T47D (cell line): Measurements from ENCODE around the gene RPAIN.
A peak's percentile ranks its signal among the peaks of the same experiment; 100 is the strongest.

Experiments
- DNase-seq, 2 experiments: peaks; one replicate each; pipeline versions ENCODE4 v3.0.0 to v3.0.0-alpha.2; 2011 to 2012; ENCODE audit warnings: low read depth in 1 of 2, low spot score in 1 of 2
- JUND ChIP-seq: IDR thresholded peaks from 2 replicates; pipeline ENCODE4 v1.6.1; 2012; ENCODE audit warnings: low read depth
- in situ Hi-C: cut with HindIII; loops from 2 replicates; pipeline ENCODE4 v1.10.0; 2016; ENCODE audit warnings: low sequenced_read_pairs, low pct_unique_long_range_greater_than_20kb

The RPAIN gene, protein sequence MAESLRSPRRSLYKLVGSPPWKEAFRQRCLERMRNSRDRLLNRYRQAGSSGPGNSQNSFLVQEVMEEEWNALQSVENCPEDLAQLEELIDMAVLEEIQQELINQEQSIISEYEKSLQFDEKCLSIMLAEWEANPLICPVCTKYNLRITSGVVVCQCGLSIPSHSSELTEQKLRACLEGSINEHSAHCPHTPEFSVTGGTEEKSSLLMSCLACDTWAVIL

GRCh38 chr17:5419959-5420653, at the start of gene RPAIN:
RPAIN (plus strand) TSS chr17:5420182; CDS start chr17:5420211, 29 bp downstream.
- peak in 1 of 2 experiments; percentile 67 for DNase-seq
- TF ChIP-seq JUND = no peak
- in situ Hi-C loops = no loop called here

GRCh38 chr17:5370411-5370810, 49.6 kb upstream of the RPAIN start:
- no peak for TF ChIP-seq JUND
- in situ Hi-C loops = no loop called here
- no peak for DNase-seq

- TF ChIP-seq JUND = no peak
- in situ Hi-C loops = no loop called here
Observed at GRCh38 chr17:5373112-5373511, 46.9 kb upstream of the RPAIN start.

GRCh38 chr17:5378566-5379207, 41.3 kb upstream of the RPAIN start:
- no peak for DNase-seq
- in situ Hi-C loops = no loop called here
- TF ChIP-seq JUND = no peak

More at GRCh38 chr17:5373112-5373511, 46.9 kb upstream of the RPAIN start:
- no peak for DNase-seq

- in situ Hi-C loops = no loop called here
- TF ChIP-seq JUND = no peak
- DNase-seq = no peak
Observed at GRCh38 chr17:5379351-5380107, 40.5 kb upstream of the RPAIN start.

GRCh38 chr17:5380491-5381135, 39.4 kb upstream of the RPAIN start:
- in situ Hi-C loops = no loop called here
- no peak for TF ChIP-seq JUND
- DNase-seq = peak in 1 of 2 experiments; percentile 29

DNA sequence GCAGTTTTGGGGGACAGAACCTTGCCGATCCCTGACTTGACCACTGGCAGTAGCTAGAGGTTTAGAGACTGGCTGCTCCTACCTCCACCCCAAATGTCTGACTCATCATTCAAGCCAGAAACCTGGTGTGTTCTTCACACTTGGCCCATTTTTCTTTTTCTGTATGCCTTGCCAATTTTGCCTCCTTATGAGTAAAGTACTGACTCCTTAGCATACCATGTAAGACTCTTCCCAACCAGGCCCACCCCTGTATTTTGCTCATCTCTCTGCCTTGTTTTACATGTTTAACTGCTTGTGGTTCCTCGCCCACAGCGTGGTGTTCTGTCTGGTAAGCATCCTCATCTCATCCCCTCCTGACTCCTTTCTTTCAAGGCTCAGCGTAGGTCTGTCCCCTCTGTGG, 38.4 kb upstream of the RPAIN start:
- TF ChIP-seq JUND = no peak
- DNase-seq = no peak
- in situ Hi-C loops = no loop called here

GRCh38 chr17:5391678-5392077, 28.3 kb upstream of the RPAIN start:
- no peak for TF ChIP-seq JUND
- no peak for DNase-seq
- in situ Hi-C loops = no loop called here

- in situ Hi-C loops = no loop called here
- no peak for DNase-seq
- TF ChIP-seq JUND = no peak
Observed at GRCh38 chr17:5396612-5397011, 23.4 kb upstream of the RPAIN start.

DNA sequence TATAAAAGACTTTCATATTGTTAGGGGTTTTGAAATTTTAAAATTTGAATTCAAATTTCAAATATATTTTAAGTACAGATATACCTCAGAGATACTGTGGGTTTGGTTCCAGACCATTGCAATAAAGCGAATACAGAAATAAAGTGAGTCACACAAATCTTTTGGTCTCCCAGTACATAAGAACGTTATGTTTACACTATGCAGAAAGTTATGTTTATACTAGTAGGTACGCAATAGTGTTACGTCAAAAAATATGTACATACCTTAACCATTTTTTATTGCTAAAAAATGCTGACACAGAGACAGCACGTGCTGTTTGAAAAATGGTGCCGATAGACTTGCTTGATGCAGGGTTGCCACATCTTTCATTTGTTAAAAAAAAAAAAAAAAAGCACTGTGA, 20.2 kb upstream of the RPAIN start:
- no peak for TF ChIP-seq JUND
- in situ Hi-C loops = no loop called here
- DNase-seq = no peak

- no peak for TF ChIP-seq JUND
- no peak for DNase-seq
- in situ Hi-C loops = no loop called here
Observed at GRCh38 chr17:5405400-5405799, 14.6 kb upstream of the RPAIN start.

DNA sequence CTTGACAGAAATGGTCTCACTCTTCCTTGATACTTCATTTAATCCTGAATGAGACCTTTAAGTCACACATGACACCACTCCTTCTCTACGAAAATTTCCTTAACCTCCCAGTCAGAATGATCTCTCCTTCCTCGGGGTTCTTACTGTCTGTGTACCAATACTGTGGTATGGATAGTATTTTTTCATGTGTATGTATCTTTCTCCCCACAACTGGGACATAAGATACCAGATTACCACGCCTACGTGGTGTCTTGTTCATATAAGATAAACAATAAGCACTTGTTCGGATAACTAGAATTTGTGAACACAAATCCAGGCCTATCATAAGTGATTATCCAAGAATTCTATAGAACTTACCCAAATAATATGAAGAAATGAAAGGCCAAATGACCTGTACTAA, 11.8 kb upstream of the RPAIN start:
- no peak for DNase-seq
- TF ChIP-seq JUND = no peak
- in situ Hi-C loops = no loop called here
